ENCODE measurements around the gene TMEM19.

DNA sequence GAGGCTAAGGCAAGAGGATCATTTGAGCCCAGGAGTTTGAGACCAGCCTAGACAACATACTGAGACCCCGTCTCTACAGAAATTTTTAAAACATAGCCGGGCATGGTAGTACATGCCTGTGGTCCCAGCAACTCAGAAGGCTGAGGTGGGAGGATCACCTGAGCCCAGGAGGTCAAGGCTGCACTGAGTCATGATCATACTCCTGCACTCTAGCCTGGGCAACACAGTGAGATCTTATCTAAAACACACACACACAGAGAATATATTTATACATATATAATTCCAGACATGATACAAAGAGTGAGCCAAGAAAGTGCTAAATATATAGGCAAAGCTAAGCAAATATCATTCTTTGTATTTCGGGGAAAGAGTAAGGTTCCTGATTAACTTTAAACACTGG lies 31.7 kb upstream of the TMEM19 start:
- TF ChIP-seq, protein P1, sequence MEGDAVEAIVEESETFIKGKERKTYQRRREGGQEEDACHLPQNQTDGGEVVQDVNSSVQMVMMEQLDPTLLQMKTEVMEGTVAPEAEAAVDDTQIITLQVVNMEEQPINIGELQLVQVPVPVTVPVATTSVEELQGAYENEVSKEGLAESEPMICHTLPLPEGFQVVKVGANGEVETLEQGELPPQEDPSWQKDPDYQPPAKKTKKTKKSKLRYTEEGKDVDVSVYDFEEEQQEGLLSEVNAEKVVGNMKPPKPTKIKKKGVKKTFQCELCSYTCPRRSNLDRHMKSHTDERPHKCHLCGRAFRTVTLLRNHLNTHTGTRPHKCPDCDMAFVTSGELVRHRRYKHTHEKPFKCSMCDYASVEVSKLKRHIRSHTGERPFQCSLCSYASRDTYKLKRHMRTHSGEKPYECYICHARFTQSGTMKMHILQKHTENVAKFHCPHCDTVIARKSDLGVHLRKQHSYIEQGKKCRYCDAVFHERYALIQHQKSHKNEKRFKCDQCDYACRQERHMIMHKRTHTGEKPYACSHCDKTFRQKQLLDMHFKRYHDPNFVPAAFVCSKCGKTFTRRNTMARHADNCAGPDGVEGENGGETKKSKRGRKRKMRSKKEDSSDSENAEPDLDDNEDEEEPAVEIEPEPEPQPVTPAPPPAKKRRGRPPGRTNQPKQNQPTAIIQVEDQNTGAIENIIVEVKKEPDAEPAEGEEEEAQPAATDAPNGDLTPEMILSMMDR (IDR thresholded peaks at IDR 0.05) = no peak
- TF ChIP-seq POLR2A (IDR thresholded peaks at IDR 0.05) = no peak
